Measurements from ENCODE around the gene COG5. TPM values are rescaled to one million over a fixed set of nuclear protein-coding genes. Genes with fewer than 3 reads are reported as not detected.

Gene COG5
- total and polyA plus RNA-seq, 2 of the 4 experiments (the other 2 are of a cell fraction): 18.5 to 27.4 TPM

GRCh38 chr7:107605218-107605815, 41.6 kb upstream of the COG5 start:
- no peak for ATAC-seq (ENCODE audit: low read depth)
- Histone ChIP-seq H4K8ac (ENCODE audit: low read depth in 2 of 2, low read length in 2 of 2) (peak overlapping the region in 1 of 2 experiments; percentile 46; a peak in 1 of 4 replicates), H3K27me3 (ENCODE audit: control insufficient read depth, insufficient read depth, low read length) (no peaks in the 10 kb centered on the region), H2BK20ac (ENCODE audit: low read depth, low read length) (no peak overlapping the region), H3K23ac (ENCODE audit: low read depth, low read length) (0 out of 2 replicates have a peak overlapping the region, but pooled peaks have one; percentile 86), H2AFZ (replicated peaks; ENCODE audit: low read length, poor library complexity) (no peak overlapping the region), H4K20me1 (ENCODE audit: insufficient read depth, low read length) (no peaks in the 10 kb centered on the region), H3K14ac (replicated peaks; ENCODE audit: low read depth, low read length) (peak overlapping the region; percentile 66; the same call in 1 of the 2 replicates), H3K18ac (ENCODE audit: low read depth, low read length) (no peak overlapping the region), H3K27ac (ENCODE audit: insufficient read depth, low read length) (no peak overlapping the region), H3K56ac (ENCODE audit: extremely low read depth, insufficient read depth, low read length) (no peak overlapping the region), H2BK120ac (ENCODE audit: low read depth, low read length) (no peak overlapping the region), H2BK5ac (ENCODE audit: low read depth, low read length, poor library complexity, severe bottlenecking) (no peak overlapping the region), H4K91ac (ENCODE audit: insufficient read depth, low read depth, low read length) (no peak overlapping the region), H2BK15ac (ENCODE audit: low read depth, low read length) (no peak overlapping the region), H3K9me3 (ENCODE audit: control insufficient read depth, insufficient read depth, low read length) (no peaks in the 10 kb centered on the region), H2AK9ac (replicated peaks; ENCODE audit: low read depth, low read length, poor library complexity) (no peak overlapping the region), H3K4ac (ENCODE audit: low read depth, low read length) (no peak overlapping the region), H3K79me1 (ENCODE audit: low read depth in 1 of 2, low read length in 2 of 2) (peaks cover 0 to 12% of the 10 kb centered on the region in 2 experiments; a peak in 3 of 4 replicates), H4K5ac (ENCODE audit: low read depth, low read length) (no peak overlapping the region), H3K9ac (ENCODE audit: low read depth, low read length) (no peak overlapping the region), H3K4me3 (ENCODE audit: insufficient read depth, low read depth, low read length) (no peak overlapping the region), H2AK5ac (ENCODE audit: low read depth, low read length) (peak overlapping the region; percentile 74; the same call in 1 of the 2 replicates), H3K9me1 (ENCODE audit: insufficient read depth, low read length) (peaks cover 3% of the 10 kb centered on the region; the same call in 1 of the 2 replicates), H3K4me2 (ENCODE audit: low read depth, low read length) (no peak overlapping the region), H3K4me1 (ENCODE audit: control insufficient read depth, insufficient read depth, low read length) (peaks cover 2% of the 10 kb centered on the region; the same call in 1 of the 2 replicates), H3K36me3 (ENCODE audit: control insufficient read depth, insufficient read depth, low read length) (peaks cover 2% of the 10 kb centered on the region)
- in situ Hi-C loops (cut with MboI; ENCODE audit: low sequenced_read_pairs) (no loop called here), intact Hi-C loops (cut with micrococcal nuclease) (no loop called here), dilution Hi-C loops (cut with HindIII; ENCODE audit: low sequenced_read_pairs, unreplicated experiment) (no loop called here)
- no peak for DNase-seq
- WGBS, 2 experiments (ENCODE audit: extremely low coverage in 2 of 2, insufficient read length in 1 of 2): 100% methylated on average over 1 of the region's 3 CpGs; no CpG with 5 or more reads in 1 of the 2 experiments
- no peak for TF ChIP-seq RFX5 (IDR thresholded peaks at IDR 0.05; ENCODE audit: low read depth, low read length)
- no peak for TF ChIP-seq CTCF (conservative IDR thresholded peaks at IDR 0.05; ENCODE audit: low read depth, low read length)
- no peak for TF ChIP-seq POLR2A (IDR thresholded peaks at IDR 0.05; ENCODE audit: low read depth, low read length)
- no peak for TF ChIP-seq CEBPB (IDR thresholded peaks at IDR 0.05; ENCODE audit: low read depth, low read length)
- no peak for TF ChIP-seq USF2 (IDR thresholded peaks at IDR 0.05; ENCODE audit: low read depth, low read length)
- no peak for TF ChIP-seq MAZ (IDR thresholded peaks at IDR 0.05; ENCODE audit: borderline replicate concordance, low read depth, low read length)
- no peak for TF ChIP-seq MXI1 (IDR thresholded peaks at IDR 0.05; ENCODE audit: borderline replicate concordance, low read depth, low read length)
- no peak for TF ChIP-seq MAFK (IDR thresholded peaks at IDR 0.05; ENCODE audit: low read depth, low read length)
- TF ChIP-seq SMC3 (IDR thresholded peaks at IDR 0.05; ENCODE audit: low read depth, low read length): no peak
- no peak for TF ChIP-seq ELK1 (IDR thresholded peaks at IDR 0.05; ENCODE audit: borderline replicate concordance, low read depth, low read length)
- TF ChIP-seq BHLHE40 (IDR thresholded peaks at IDR 0.05; ENCODE audit: low read depth, low read length): no peak
- no peak for TF ChIP-seq FOS (IDR thresholded peaks at IDR 0.05; ENCODE audit: low read depth, low read length)
- no peak for TF ChIP-seq RAD21 (IDR thresholded peaks at IDR 0.05; ENCODE audit: low read length)
- no peak for TF ChIP-seq RCOR1 (IDR thresholded peaks at IDR 0.05; ENCODE audit: insufficient replicate concordance, low read length)
- TF ChIP-seq CHD1 (IDR thresholded peaks at IDR 0.05; ENCODE audit: low read depth, low read length): no peak
- ChIA-PET CTCF (no interaction called here), POLR2A (ENCODE audit: unreplicated experiment) (no interaction called here)
- no TSS peak for BruUV-seq (replicated peaks)

All from IMR-90 (cell line).